B cell (primary cell): ENCODE measurements around the gene GIPC1. TPM values are rescaled to one million over a fixed set of nuclear protein-coding genes. Genes with fewer than 3 reads are reported as not detected.

Source experiments
- ATAC-seq: fragments of 200-7000 bp; cut with Tn5 transposase; one replicate; pipeline ENCODE4 v1.10.0; 2021; ENCODE audit warnings: low read depth, mild to moderate bottlenecking, moderate number of reproducible peaks, moderate library complexity
- CTCF ChIA-PET: fragments of 350-600 bp; sonication (Branson Sonifier 250); formaldehyde crosslinking; loops from one replicate; lab custom pipeline; 2021; ENCODE audit warnings: antibody characterized with exemption, inconsistent platforms; lab: Charles Lee
- POLR2A ChIA-PET: fragments of 350-600 bp; sonication (Branson Sonifier 250); formaldehyde crosslinking; loops from one replicate; lab custom pipeline; 2021; ENCODE audit warnings: antibody characterized with exemption; lab: Charles Lee
- DNase-seq: peaks from one replicate; pipeline ENCODE4 v3.0.0; 2013
- H2AFZ ChIP-seq: 2 replicates; pipeline ENCODE4 v1.6.1; 2012; ENCODE audit warnings: mild to moderate bottlenecking, low read depth, low read length; ENCODE audit not compliant: insufficient read depth, poor library complexity, severe bottlenecking
- H3K27ac ChIP-seq, 2 donors: 1 replicate in 1 of 2; 2 replicates in 1 of 2; pipeline ENCODE4 v1.5.1; 2012 to 2013; ENCODE audit warnings: low read length in 2 of 2, mild to moderate bottlenecking in 2 of 2, moderate library complexity in 1 of 2
- H3K27me3 ChIP-seq, 4 experiments: fragments of 200-600 bp in 1 of 4; sonication (generic) in 1 of 4; replicated peaks in 1 of 4; 1 replicate in 2 of 4; 2 replicates in 2 of 4; pipeline versions ENCODE4 v1.6.1 to v1.7.0; 2013 to 2016; ENCODE audit warnings: low read length in 3 of 4, mild to moderate bottlenecking in 2 of 4, mixed read lengths in 1 of 4, moderate library complexity in 1 of 4; ENCODE audit not compliant: insufficient read depth in 4 of 4, control insufficient read depth in 3 of 4; ENCODE audit errors: control extremely low read depth in 1 of 4
- H3K36me3 ChIP-seq, 2 experiments: replicated peaks in 1 of 2; 1 replicate in 1 of 2; 2 replicates in 1 of 2; pipeline versions ENCODE4 v1.6.1 to v1.7.1; 2013; ENCODE audit warnings: low read length in 1 of 2; ENCODE audit not compliant: insufficient read depth in 2 of 2, control insufficient read depth in 1 of 2; ENCODE audit errors: control extremely low read depth in 1 of 2, extremely low read depth in 1 of 2
- H3K4me1 ChIP-seq, 2 donors: fragments of 200-600 bp in 1 of 2; sonication (generic) in 1 of 2; 1 replicate in 1 of 2; 2 replicates in 1 of 2; pipeline versions ENCODE4 v1.5.1 to v1.6.1; 2013 to 2017; ENCODE audit warnings: low read length in 2 of 2; ENCODE audit not compliant: control insufficient read depth in 2 of 2, insufficient read depth in 2 of 2
- H3K4me2 ChIP-seq: replicated peaks from 2 replicates; pipeline ENCODE3; 2012; ENCODE audit warnings: mild to moderate bottlenecking, low read depth, low read length; ENCODE audit not compliant: poor library complexity, severe bottlenecking
- H3K4me3 ChIP-seq, 5 experiments: fragments of 200-600 bp in 1 of 5; sonication (generic) in 1 of 5; 1 replicate in 3 of 5; 2 replicates in 2 of 5; pipeline versions ENCODE4 v1.5.1 to v1.7.0; 2011 to 2016; ENCODE audit warnings: low read length in 4 of 5, mild to moderate bottlenecking in 4 of 5, low read depth in 2 of 5, control low read depth in 1 of 5, moderate library complexity in 1 of 5; ENCODE audit not compliant: insufficient read depth in 1 of 5; ENCODE audit errors: control extremely low read depth in 1 of 5, extremely low read depth in 1 of 5
- H3K79me2 ChIP-seq: fragments of 200-600 bp; sonication (generic); one replicate; pipeline ENCODE4 v1.6.0; 2016; ENCODE audit warnings: low read length; ENCODE audit not compliant: control insufficient read depth, insufficient read depth
- H3K9ac ChIP-seq: fragments of 200-600 bp; sonication (generic); 2 replicates; pipeline ENCODE4 v1.6.1; 2017; ENCODE audit warnings: mild to moderate bottlenecking, low read length, moderate library complexity
- H3K9me3 ChIP-seq, 3 donors: one replicate each; pipeline versions ENCODE4 v1.6.1 to v1.7.1; 2013; ENCODE audit warnings: low read length in 2 of 3; ENCODE audit not compliant: control insufficient read depth in 2 of 3, insufficient read depth in 1 of 3; ENCODE audit errors: control extremely low read depth in 1 of 3
- H4K20me1 ChIP-seq: 2 replicates; pipeline ENCODE4 v1.6.0; 2012; ENCODE audit warnings: mild to moderate bottlenecking, low read length; ENCODE audit not compliant: insufficient read depth, control insufficient read depth, poor library complexity, severe bottlenecking
- H3K27ac Mint-ChIP-seq: one replicate; pipeline ENCODE4 v1.8.0; 2021; ENCODE audit warnings: mixed read lengths
- H3K27me3 Mint-ChIP-seq: one replicate; pipeline ENCODE4 v1.8.0; 2021; ENCODE audit warnings: mixed read lengths
- H3K4me1 Mint-ChIP-seq: one replicate; pipeline ENCODE4 v1.8.0; 2021; ENCODE audit warnings: mixed read lengths
- H3K4me3 Mint-ChIP-seq: one replicate; pipeline ENCODE4 v1.8.0; 2021; ENCODE audit warnings: mixed read lengths
- H3K9me3 Mint-ChIP-seq: one replicate; pipeline ENCODE4 v1.8.0; 2022; ENCODE audit warnings: mixed read lengths; ENCODE audit not compliant: insufficient read depth
- CTCF ChIP-seq: fragments of 200-600 bp; IDR thresholded peaks from one replicate; pipeline ENCODE4 v1.8.0; 2022; ENCODE audit warnings: antibody characterized with exemption, mild to moderate bottlenecking
- EZH2 ChIP-seq: IDR thresholded peaks from 2 replicates; pipeline ENCODE4 v1.6.1; 2012; ENCODE audit warnings: borderline replicate concordance, low read depth, mild to moderate bottlenecking, moderate library complexity, low read length; ENCODE audit not compliant: insufficient read depth, poor library complexity, severe bottlenecking
- WGBS: methylation state at CpG from one replicate; pipeline ENCODE4 v1.1.5; 2013; ENCODE audit warnings: missing lambda C conversion rate; ENCODE audit not compliant: insufficient coverage; 5-methylcytosine and 5-hydroxymethylcytosine counted together
- intact Hi-C: fragments of 100-400 bp; cut with micrococcal nuclease; formaldehyde crosslinking; loops from one replicate; pipeline ENCODE4 v1.10.0; 2022
- polyA plus RNA-seq: library from polyadenylated mRNA; depleted of rRNA; stranded (reverse); fragments of >200 nt; gene quantifications from 2 replicates; pipeline ENCODE4 v1.2.3, GENCODE V29; 2012
- total RNA-seq, 2 donors: library from RNA; stranded (reverse); fragments of 120-200 nt in 1 of 2; gene quantifications; 1 replicate in 1 of 2; 2 replicates in 1 of 2; pipeline versions ENCODE4 v1.2.3 to v1.2.4, GENCODE V29; 2013 to 2022

The GIPC1 gene
- total and polyA plus RNA-seq, 2 donors (not counting 1 experiment from before 2014, with no cell fraction given), result 11.3 to 12.0 TPM

GRCh38 chr19:14482172-14482941 lies 13.6 kb downstream of the GIPC1 start:
- H3K4me2 ChIP-seq, result no peak overlapping the region
- peaks cover 6 to 9% of the 10 kb centered on the region in 2 donors for H3K4me1 ChIP-seq
- Mint-ChIP-seq H3K27me3 (no peaks in the 10 kb centered on the region), H3K4me1 (no peaks in the 10 kb centered on the region), H3K4me3 (no peak overlapping the region), H3K9me3 (no peaks in the 10 kb centered on the region), H3K27ac (no peak overlapping the region)
- no peaks in the 10 kb centered on the region for H4K20me1 ChIP-seq
- no peak for DNase-seq
- no peak overlapping the region for H3K9ac ChIP-seq
- TF ChIP-seq EZH2, result no peak
- no peak for TF ChIP-seq CTCF
- H3K36me3 ChIP-seq, result no peaks in the 10 kb centered on the region
- no peaks in the 10 kb centered on the region for H3K27me3 ChIP-seq
- H3K79me2 ChIP-seq, result no peaks in the 10 kb centered on the region
- ATAC-seq, result no peak
- H3K4me3 ChIP-seq, result no peak overlapping the region
- ChIA-PET CTCF (interaction anchor here (0.8 kb wide), 1 partner anchor 10 kb away, joined by 4 read pairs; no protein-coding TSS in a partner anchor), POLR2A (no interaction called here)
- H2AFZ ChIP-seq, result no peak overlapping the region
- no peaks in the 10 kb centered on the region for H3K9me3 ChIP-seq
- H3K27ac ChIP-seq, result no peak overlapping the region
- 98% methylated on average over 9 of the region's 18 CpGs for WGBS
- intact Hi-C loops, result no loop called here

DNA sequence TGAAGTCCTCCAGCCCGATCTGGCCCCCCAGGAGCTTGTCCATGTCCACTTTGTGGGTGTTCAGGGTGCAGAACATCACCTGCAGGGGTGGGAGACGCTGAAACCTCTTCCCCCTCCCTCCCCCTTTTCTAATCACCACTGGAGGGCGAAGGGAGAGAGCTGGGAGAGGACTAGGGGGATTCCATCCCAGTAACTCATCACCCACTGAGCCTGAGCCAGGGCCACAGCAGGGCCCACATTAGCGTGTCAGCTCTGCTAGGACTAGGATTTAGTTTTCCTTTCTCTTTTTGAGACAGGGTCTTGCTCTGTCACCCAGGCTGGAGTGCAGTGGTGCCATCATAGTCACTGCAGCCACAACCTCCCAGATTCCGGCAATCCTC lies 15.2 kb downstream of the GIPC1 start:
- intact Hi-C loops, result no loop called here
- no peaks in the 10 kb centered on the region for H3K9me3 Mint-ChIP-seq
- no peak for ATAC-seq
- no peak for DNase-seq
- Histone ChIP-seq H4K20me1 (no peaks in the 10 kb centered on the region), H2AFZ (no peak overlapping the region), H3K4me1 (peaks cover 6 to 9% of the 10 kb centered on the region in 2 donors), H3K36me3 (no peaks in the 10 kb centered on the region), H3K4me3 (no peak overlapping the region), H3K4me2 (no peak overlapping the region), H3K9ac (no peak overlapping the region), H3K27ac (no peak overlapping the region), H3K79me2 (no peaks in the 10 kb centered on the region), H3K9me3 (no peaks in the 10 kb centered on the region), H3K27me3 (peaks cover 0 to 5% (median 0%) of the 10 kb centered on the region in 4 experiments)
- ChIA-PET CTCF (interaction anchor here (0.8 to 3.0 kb wide), 15 partner anchors 14 to 407 kb away, joined by 3 to 15 read pairs (median 4); partner anchors contain the start of gene ASF1B), POLR2A (interaction anchor here (0.9 kb wide), 1 partner anchor 344 kb away, joined by 3 read pairs; the partner anchor contains the start of gene ASF1B)
- H3K27ac Mint-ChIP-seq, result no peak overlapping the region
- no peak overlapping the region for H3K4me3 Mint-ChIP-seq
- WGBS, result 90% methylated on average over 1 of the region's 5 CpGs
- H3K27me3 Mint-ChIP-seq, result peaks cover 9% of the 10 kb centered on the region
- TF ChIP-seq CTCF, result no peak
- TF ChIP-seq EZH2, result no peak
- H3K4me1 Mint-ChIP-seq, result peaks cover 5% of the 10 kb centered on the region
